SU-DHL-6 (cell line): ENCODE data around the gene RANGAP1.

Experiments used
- H2AFZ ChIP-seq: fragments of 200-600 bp; sonication (generic); 2 replicates; pipeline ENCODE4 v1.6.1; 2014; ENCODE audit warnings: low read depth, mild to moderate bottlenecking, moderate library complexity, mixed read lengths, antibody characterized with exemption, low read length; ENCODE audit not compliant: severe bottlenecking
- H3F3A ChIP-seq: fragments of 200-600 bp; shearing (Covaris generic); 2 replicates; pipeline ENCODE4 v1.6.0; 2016; ENCODE audit warnings: antibody characterized with exemption, mild to moderate bottlenecking; ENCODE audit not compliant: insufficient read depth
- H3K27ac ChIP-seq: fragments of 200-600 bp; sonication (generic); 2 replicates; pipeline ENCODE4 v1.5.1; 2016; ENCODE audit warnings: low read depth, mild to moderate bottlenecking, low read length, moderate library complexity, mixed read lengths
- H3K27me3 ChIP-seq: fragments of 200-600 bp; sonication (generic), shearing (Covaris generic); 2 replicates; pipeline ENCODE4 v1.6.0; 2014; ENCODE audit warnings: mild to moderate bottlenecking, low read length
- H3K36me3 ChIP-seq: fragments of 200-600 bp; sonication (generic); 2 replicates; pipeline ENCODE4 v1.6.1; 2014; ENCODE audit warnings: mild to moderate bottlenecking, low read length, mixed read lengths
- H3K4me2 ChIP-seq: fragments of 300-600, 200-600 bp; shearing (Covaris generic), sonication (generic); 2 replicates; pipeline ENCODE4 v1.6.0; 2014; ENCODE audit warnings: low read length, low read depth, mild to moderate bottlenecking; ENCODE audit not compliant: poor library complexity, severe bottlenecking
- H3K4me3 ChIP-seq: fragments of 200-600 bp; sonication (generic); 2 replicates; pipeline ENCODE4 v1.5.1; 2014; ENCODE audit warnings: antibody characterized with exemption, low read length, mild to moderate bottlenecking, mixed read lengths; ENCODE audit not compliant: insufficient read depth, poor library complexity, severe bottlenecking
- H3K79me2 ChIP-seq: fragments of 200-600 bp; sonication (generic); 2 replicates; pipeline ENCODE4 v1.6.1; 2014; ENCODE audit warnings: mild to moderate bottlenecking, low read length, moderate library complexity; ENCODE audit not compliant: insufficient read depth
- H3K9ac ChIP-seq: fragments of 200-600 bp; sonication (generic); 2 replicates; pipeline ENCODE4 v1.7.0; 2014; ENCODE audit warnings: mild to moderate bottlenecking, low read length
- H3K9me2 ChIP-seq: fragments of 200-600 bp; sonication (generic); replicated peaks from 2 replicates; pipeline ENCODE4 v1.6.1; 2014; ENCODE audit warnings: low read length; ENCODE audit not compliant: insufficient read depth
- H3K9me3 ChIP-seq: fragments of 200-600 bp; sonication (generic); 2 replicates; pipeline ENCODE4 v1.6.1; 2014; ENCODE audit warnings: low read length, mixed read lengths; ENCODE audit not compliant: insufficient read depth
- H4K20me1 ChIP-seq: fragments of 200-600 bp; sonication (generic); 2 replicates; pipeline ENCODE4 v1.6.1; 2014; ENCODE audit warnings: low read depth, mild to moderate bottlenecking, antibody characterized with exemption, low read length, moderate library complexity, mixed read lengths
- CTCF ChIP-seq: fragments of 200-600 bp; sonication (generic); IDR thresholded peaks from one replicate; pipeline ENCODE4 v1.5.1; 2017; ENCODE audit warnings: antibody characterized with exemption, mild to moderate bottlenecking, low read length, moderate library complexity; ENCODE audit not compliant: insufficient read depth, poor library complexity, severe bottlenecking
- EZH2phosphoT487 ChIP-seq: fragments of 200-600 bp; sonication (generic), shearing (Covaris generic); conservative IDR thresholded peaks from 2 replicates; pipeline ENCODE4 v1.6.1; 2018; ENCODE audit warnings: mild to moderate bottlenecking, antibody characterized with exemption, low read length, moderate library complexity, mixed read lengths

RANGAP1 gene

GRCh38 chr22:41271787-41272186 is 14.2 kb downstream of the RANGAP1 start:
- Histone ChIP-seq H3K9me3 (no peaks in the 10 kb centered on the region), H3F3A (no peaks in the 10 kb centered on the region), H4K20me1 (no peaks in the 10 kb centered on the region), H2AFZ (no peak overlapping the region), H3K9me2 (no peaks in the 10 kb centered on the region), H3K4me2 (no peak overlapping the region), H3K27ac (no peak overlapping the region), H3K79me2 (no peaks in the 10 kb centered on the region), H3K9ac (no peak overlapping the region), H3K27me3 (no peaks in the 10 kb centered on the region), H3K4me3 (no peak overlapping the region), H3K36me3 (peaks cover 11% of the 10 kb centered on the region)
- no peak for TF ChIP-seq EZH2phosphoT487
- no peak for TF ChIP-seq CTCF

GRCh38 chr22:41267958-41268357 is 18.0 kb downstream of the RANGAP1 start:
- Histone ChIP-seq H3K79me2 (no peaks in the 10 kb centered on the region), H3K4me2 (no peak overlapping the region), H3K4me3 (no peak overlapping the region), H3K9me2 (no peaks in the 10 kb centered on the region), H3K9ac (no peak overlapping the region), H3K27me3 (no peaks in the 10 kb centered on the region), H3K27ac (no peak overlapping the region), H3K36me3 (peaks cover 3% of the 10 kb centered on the region; the same call in 1 of the 2 replicates), H3K9me3 (no peaks in the 10 kb centered on the region), H2AFZ (no peak overlapping the region), H4K20me1 (no peaks in the 10 kb centered on the region), H3F3A (no peaks in the 10 kb centered on the region)
- TF ChIP-seq EZH2phosphoT487 (no peak), CTCF (no peak)

GRCh38 chr22:41264408-41264941 is 21.5 kb downstream of the RANGAP1 start:
- Histone ChIP-seq H3K4me3 (no peak overlapping the region), H3K36me3 (no peaks in the 10 kb centered on the region; the same call in 1 of the 2 replicates), H3K27ac (no peak overlapping the region), H3K27me3 (no peaks in the 10 kb centered on the region), H3K9me2 (no peaks in the 10 kb centered on the region), H3K79me2 (no peaks in the 10 kb centered on the region), H2AFZ (no peak overlapping the region), H3K9me3 (no peaks in the 10 kb centered on the region), H3F3A (no peaks in the 10 kb centered on the region), H4K20me1 (no peaks in the 10 kb centered on the region), H3K4me2 (no peak overlapping the region), H3K9ac (no peak overlapping the region)
- TF ChIP-seq CTCF: no peak
- no peak for TF ChIP-seq EZH2phosphoT487
